ENCODE results near the gene CDS1. TPM values are rescaled to one million over a fixed set of nuclear protein-coding genes. Genes with fewer than 3 reads are reported as not detected.

Gene CDS1
- total RNA-seq, 4 donors from 2014 or later: 0.81 to 3.3 (median 2.5) TPM

DNA sequence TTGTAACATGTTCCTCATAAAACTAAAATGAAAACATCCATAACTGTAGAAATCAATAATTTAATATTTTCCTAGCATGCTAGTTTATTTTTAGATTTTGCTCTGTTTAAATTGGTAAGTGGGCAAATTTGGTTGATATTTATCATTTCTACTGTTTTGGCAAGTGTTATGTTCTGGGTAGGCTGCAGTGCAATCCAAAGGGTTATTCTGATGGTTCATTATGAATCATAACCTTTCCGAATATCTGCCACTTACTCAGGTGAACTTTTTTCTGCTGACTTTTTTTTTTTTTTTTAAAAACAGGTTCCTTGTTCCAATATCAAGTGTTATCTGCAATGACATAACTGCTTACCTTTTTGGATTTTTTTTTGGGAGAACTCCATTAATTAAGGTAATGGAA lies 52.0 kb downstream of the CDS1 start:
- H3K27ac ChIP-seq: no peak overlapping the region
- no peaks in the 10 kb centered on the region for H3K36me3 ChIP-seq
- no peaks in the 10 kb centered on the region for H3K9me3 ChIP-seq
- TF ChIP-seq POLR2A (IDR thresholded peaks at IDR 0.05): no peak
- no peak for TF ChIP-seq POLR2AphosphoS5 (IDR thresholded peaks at IDR 0.05)
- TF ChIP-seq, protein P1, sequence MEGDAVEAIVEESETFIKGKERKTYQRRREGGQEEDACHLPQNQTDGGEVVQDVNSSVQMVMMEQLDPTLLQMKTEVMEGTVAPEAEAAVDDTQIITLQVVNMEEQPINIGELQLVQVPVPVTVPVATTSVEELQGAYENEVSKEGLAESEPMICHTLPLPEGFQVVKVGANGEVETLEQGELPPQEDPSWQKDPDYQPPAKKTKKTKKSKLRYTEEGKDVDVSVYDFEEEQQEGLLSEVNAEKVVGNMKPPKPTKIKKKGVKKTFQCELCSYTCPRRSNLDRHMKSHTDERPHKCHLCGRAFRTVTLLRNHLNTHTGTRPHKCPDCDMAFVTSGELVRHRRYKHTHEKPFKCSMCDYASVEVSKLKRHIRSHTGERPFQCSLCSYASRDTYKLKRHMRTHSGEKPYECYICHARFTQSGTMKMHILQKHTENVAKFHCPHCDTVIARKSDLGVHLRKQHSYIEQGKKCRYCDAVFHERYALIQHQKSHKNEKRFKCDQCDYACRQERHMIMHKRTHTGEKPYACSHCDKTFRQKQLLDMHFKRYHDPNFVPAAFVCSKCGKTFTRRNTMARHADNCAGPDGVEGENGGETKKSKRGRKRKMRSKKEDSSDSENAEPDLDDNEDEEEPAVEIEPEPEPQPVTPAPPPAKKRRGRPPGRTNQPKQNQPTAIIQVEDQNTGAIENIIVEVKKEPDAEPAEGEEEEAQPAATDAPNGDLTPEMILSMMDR (IDR thresholded peaks at IDR 0.05): no peak
- TF ChIP-seq EP300 (IDR thresholded peaks at IDR 0.05): no peak
- 75 to 93% methylated on average over 1 of the region's 1 CpG for WGBS, 2 donors (ENCODE audit: low coverage in 1 of 2)
- no peaks in the 10 kb centered on the region for H3K4me1 ChIP-seq
- H3K27me3 ChIP-seq: no peaks in the 10 kb centered on the region
- ATAC-seq: no peak
- no peak overlapping the region for H3K4me3 ChIP-seq

DNA sequence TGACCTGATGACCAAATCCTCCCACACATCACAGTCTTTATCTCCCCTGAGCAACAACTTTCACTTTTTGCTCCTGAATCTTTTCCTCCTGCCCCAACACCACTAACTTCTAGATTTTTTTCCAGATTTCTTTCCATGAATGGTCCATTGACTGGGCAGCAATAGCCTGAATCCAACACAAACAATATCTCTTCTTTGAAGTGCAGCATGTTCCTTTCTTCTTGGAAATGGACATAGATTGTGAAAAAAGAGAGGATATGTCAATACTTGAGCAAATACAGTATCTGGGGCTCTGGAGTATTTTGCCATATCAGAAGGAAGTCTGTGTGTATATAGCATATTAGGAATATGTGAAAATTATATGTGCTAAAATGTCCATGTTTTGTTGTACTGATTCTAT lies 55.2 kb downstream of the CDS1 start:
- TF ChIP-seq POLR2AphosphoS5 (IDR thresholded peaks at IDR 0.05): no peak
- Histone ChIP-seq H3K27ac (no peak overlapping the region), H3K4me3 (no peak overlapping the region), H3K27me3 (no peaks in the 10 kb centered on the region), H3K36me3 (no peaks in the 10 kb centered on the region), H3K9me3 (no peaks in the 10 kb centered on the region), H3K4me1 (no peaks in the 10 kb centered on the region)
- no peak for ATAC-seq

DNA sequence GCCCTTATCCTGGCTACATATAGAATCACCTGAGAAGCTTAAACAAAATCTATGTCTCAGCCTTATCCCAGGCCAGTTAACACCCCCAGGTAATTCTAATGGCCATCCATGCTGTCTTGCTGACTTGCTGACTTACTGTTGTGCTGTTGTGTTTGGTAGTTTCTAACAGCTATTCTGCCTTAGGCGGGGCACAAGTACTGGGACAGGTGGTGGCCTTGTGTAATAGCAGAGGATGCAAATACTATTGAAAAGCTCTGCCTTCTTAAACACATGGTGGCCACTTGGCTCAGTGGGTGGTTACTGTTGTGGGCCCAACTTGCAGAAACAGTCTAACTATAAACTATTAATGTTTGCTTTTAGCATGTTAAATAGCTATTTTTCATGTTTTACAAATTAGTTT lies 56.2 kb downstream of the CDS1 start:
- Histone ChIP-seq H3K4me1 (peaks cover 0 to 4% (median 0%) of the 10 kb centered on the region in 3 donors), H3K36me3 (no peaks in the 10 kb centered on the region), H3K4me3 (no peak overlapping the region), H3K9me3 (no peaks in the 10 kb centered on the region), H3K27me3 (no peaks in the 10 kb centered on the region), H3K27ac (no peak overlapping the region)
- TF ChIP-seq EP300 (IDR thresholded peaks at IDR 0.05) (no peak), POLR2A (IDR thresholded peaks at IDR 0.05) (no peak), POLR2AphosphoS5 (IDR thresholded peaks at IDR 0.05) (no peak)
- TF ChIP-seq, protein P1 (IDR thresholded peaks at IDR 0.05): no peak
- no peak for ATAC-seq
- WGBS, 2 donors (ENCODE audit: low coverage in 1 of 2): 83% methylated on average over 1 of the region's 1 CpG; no CpG with 5 or more reads in 1 of the 2 donors

DNA sequence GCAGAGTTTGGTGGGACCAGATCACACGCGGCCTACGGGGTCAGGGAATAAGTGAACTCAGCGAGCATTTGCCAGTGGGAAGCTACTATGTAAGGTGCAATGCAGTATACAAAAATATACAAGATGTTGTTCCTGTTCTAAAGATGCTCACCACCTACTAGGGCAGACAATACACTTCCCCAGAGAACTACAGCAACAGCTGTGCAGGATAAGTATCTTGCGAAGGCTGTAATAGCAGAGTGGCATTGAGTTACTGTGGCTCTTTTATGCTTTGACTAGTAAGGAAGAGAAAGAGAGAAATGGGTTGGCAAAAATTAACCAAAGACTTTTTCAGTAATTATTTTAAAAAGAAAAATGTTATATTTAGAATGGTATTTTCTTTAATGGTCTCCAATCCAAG lies 61.2 kb downstream of the CDS1 start:
- ATAC-seq: no peak
- Histone ChIP-seq H3K4me1 (peaks cover 0 to 27% (median 0%) of the 10 kb centered on the region in 3 donors), H3K4me3 (no peak overlapping the region), H3K27me3 (no peaks in the 10 kb centered on the region), H3K9me3 (no peaks in the 10 kb centered on the region), H3K36me3 (no peaks in the 10 kb centered on the region), H3K27ac (peak overlapping the region in 1 of 4 donors; percentile 22)
- TF ChIP-seq POLR2AphosphoS5 (IDR thresholded peaks at IDR 0.05) (no peak), POLR2A (IDR thresholded peaks at IDR 0.05) (no peak), EP300 (IDR thresholded peaks at IDR 0.05) (no peak)
- TF ChIP-seq, protein P1 (IDR thresholded peaks at IDR 0.05): no peak
- WGBS, 2 donors (ENCODE audit: low coverage in 1 of 2): 85 to 97% methylated on average over 5 of the region's 5 CpGs

DNA sequence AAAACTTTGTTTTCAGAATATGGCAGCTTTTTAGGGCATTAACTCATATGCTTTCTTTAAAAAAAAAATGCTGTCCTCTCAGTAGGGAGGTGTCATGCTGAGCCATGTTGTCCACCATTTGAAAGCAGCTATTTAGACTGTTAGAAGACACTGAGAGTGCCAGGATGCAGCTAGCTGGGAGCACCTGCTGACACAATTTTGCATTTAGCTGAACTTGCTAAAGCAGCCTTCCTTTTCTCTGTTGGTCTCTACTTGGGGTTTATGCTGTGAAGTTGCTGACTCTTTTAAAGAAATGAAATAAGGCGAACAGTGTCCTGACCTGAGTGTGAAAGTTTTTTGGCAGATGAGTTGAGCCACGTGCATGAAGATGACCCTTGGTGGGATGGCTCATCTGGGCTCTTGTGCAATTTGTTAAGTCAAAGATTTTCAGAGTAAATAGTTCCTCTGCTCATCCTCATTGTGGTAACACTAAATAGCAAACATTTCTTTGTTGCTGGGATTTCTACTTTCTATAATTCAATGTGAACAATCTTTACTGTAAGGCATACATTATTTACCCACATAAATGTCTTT lies 64.5 kb downstream of the CDS1 start:
- ATAC-seq: no peak
- no peaks in the 10 kb centered on the region for H3K27me3 ChIP-seq
- H3K4me3 ChIP-seq: no peak overlapping the region
- no peak overlapping the region for H3K27ac ChIP-seq
- TF ChIP-seq POLR2A (IDR thresholded peaks at IDR 0.05): no peak
- no peak for TF ChIP-seq POLR2AphosphoS5 (IDR thresholded peaks at IDR 0.05)
- no peak for TF ChIP-seq EP300 (IDR thresholded peaks at IDR 0.05)
- TF ChIP-seq, protein P1 (IDR thresholded peaks at IDR 0.05): no peak
- H3K4me1 ChIP-seq: peaks cover 0 to 34% (median 0%) of the 10 kb centered on the region in 3 donors
- no peaks in the 10 kb centered on the region for H3K36me3 ChIP-seq
- 66 to 71% methylated on average over 2 of the region's 2 CpGs for WGBS, 2 donors (ENCODE audit: low coverage in 1 of 2)
- no peaks in the 10 kb centered on the region for H3K9me3 ChIP-seq

Data from gastroesophageal sphincter (tissue), 4 donors.